Renal pelvis (tissue), 4 donors: ENCODE measurements around the gene TMEM143. TPM values are rescaled to one million over a fixed set of nuclear protein-coding genes. Genes with fewer than 3 reads are reported as not detected.

Experiments used
- DNase-seq: peaks from one replicate; pipeline ENCODE4 v3.0.0-alpha.2; 2013
- polyA plus RNA-seq, 3 donors: library from polyadenylated mRNA; unstranded; fragments of 120-200 nt; gene quantifications; one replicate each; pipeline ENCODE4 v1.2.1, GENCODE V29; 2013; ENCODE audit not compliant: insufficient read length in 3 of 3

The TMEM143 gene
- polyA plus RNA-seq, 3 donors = 13.5 to 15.7 (median 15.1) TPM

- DNase-seq = peak; percentile 96
Measured at GRCh38 chr19:48362716-48363499, 832 bp downstream of the TMEM143 start.

- no peak for DNase-seq
Measured at GRCh38 chr19:48361912-48362311, 1.8 kb downstream of the TMEM143 start.

GRCh38 chr19:48359123-48359522, 4.6 kb downstream of the TMEM143 start:
- DNase-seq = no peak

GRCh38 chr19:48355365-48355954, 8.3 kb downstream of the TMEM143 start:
- DNase-seq = no peak

- no peak for DNase-seq
Measured at GRCh38 chr19:48354332-48354992, 9.3 kb downstream of the TMEM143 start.

GRCh38 chr19:48353677-48354076, 10.1 kb downstream of the TMEM143 start:
- no peak for DNase-seq

GRCh38 chr19:48351341-48351752, 12.4 kb downstream of the TMEM143 start:
- DNase-seq = no peak

GRCh38 chr19:48350856-48351255, 12.9 kb downstream of the TMEM143 start:
- DNase-seq = no peak

- DNase-seq = no peak
Measured at GRCh38 chr19:48348737-48349136, 15.0 kb downstream of the TMEM143 start.

GRCh38 chr19:48348045-48348444, 15.7 kb downstream of the TMEM143 start:
- no peak for DNase-seq

GRCh38 chr19:48346191-48346590, 17.5 kb downstream of the TMEM143 start:
- DNase-seq = no peak

- no peak for DNase-seq
Measured at GRCh38 chr19:48344892-48345291, 18.8 kb downstream of the TMEM143 start.

- DNase-seq = no peak
Measured at GRCh38 chr19:48342841-48343540, 20.7 kb downstream of the TMEM143 start.

- DNase-seq = no peak
Measured at GRCh38 chr19:48342414-48342738, 21.4 kb downstream of the TMEM143 start.

- no peak for DNase-seq
Measured at GRCh38 chr19:48341515-48342413, 22.0 kb downstream of the TMEM143 start.

GRCh38 chr19:48340995-48341394, 22.7 kb downstream of the TMEM143 start:
- no peak for DNase-seq

- no peak for DNase-seq
Measured at GRCh38 chr19:48338802-48339503, 24.8 kb downstream of the TMEM143 start.

GRCh38 chr19:48338253-48338755, 25.4 kb downstream of the TMEM143 start:
- no peak for DNase-seq

- DNase-seq = no peak
Measured at GRCh38 chr19:48333467-48334384, 30.0 kb downstream of the TMEM143 start.
